Left lung (tissue), 10 donors: ENCODE data around the gene ZKSCAN1. TPM values are rescaled to one million over a fixed set of nuclear protein-coding genes. Genes with fewer than 3 reads are reported as not detected.

Experiments used
- ATAC-seq: fragments of 200-7000 bp; cut with Tn5 transposase; one replicate; pipeline ENCODE4 v1.9.1; 2020; ENCODE audit warnings: moderate library complexity
- DNase-seq, 4 donors: peaks; one replicate each; pipeline ENCODE4 v3.0.0-alpha.2; 2013 to 2020
- H3K27ac ChIP-seq, 2 donors: fragments of 200-600 bp; sonication (generic) in 1 of 2; one replicate each; pipeline versions ENCODE4 v1.5.0 to v1.8.0; 2020 to 2021
- H3K27me3 ChIP-seq, 2 donors: fragments of 200-600 bp; sonication (generic) in 1 of 2; one replicate each; pipeline versions ENCODE4 v1.5.0 to v1.8.0; 2020 to 2021
- H3K36me3 ChIP-seq, 2 donors: fragments of 200-600 bp; sonication (generic) in 1 of 2; one replicate each; pipeline versions ENCODE4 v1.5.0 to v1.8.0; 2020 to 2021
- H3K4me1 ChIP-seq, 2 donors: fragments of 200-600 bp; one replicate each; pipeline ENCODE4 v1.8.0; 2021
- H3K4me3 ChIP-seq, 2 donors: fragments of 200-600 bp; sonication (generic) in 1 of 2; one replicate each; pipeline versions ENCODE4 v1.5.0 to v1.8.0; 2020 to 2021; ENCODE audit warnings: mild to moderate bottlenecking in 1 of 2
- H3K9me3 ChIP-seq, 2 donors: fragments of 200-600 bp; sonication (generic) in 1 of 2; one replicate each; pipeline versions ENCODE4 v1.5.0 to v1.8.0; 2020 to 2021
- intact Hi-C, 2 donors: fragments of 100-400 bp; cut with DNase I; formaldehyde crosslinking; loops; one replicate each; pipeline versions ENCODE4 v1.11.2 to v1.14.2; 2022
- polyA plus RNA-seq, 6 donors: library from polyadenylated mRNA; unstranded; fragments of 120-200 nt; gene quantifications; one replicate each; pipeline ENCODE4 v1.2.1, GENCODE V29; 2013; ENCODE audit not compliant: insufficient read length in 6 of 6
- total RNA-seq, 2 donors: library from RNA; stranded (reverse); fragmentation: NEBNext Ultra II Directional; extraction: Animal tissue kit (Norgen Biotek cat#: 25700); gene quantifications; one replicate each; pipeline ENCODE4 v1.2.1, GENCODE V29; 2021
- TF ChIP-seq, protein P1 (sequence below), 2 donors: fragments of 200-600 bp; sonication (generic) in 1 of 2; IDR thresholded peaks; one replicate each; pipeline versions ENCODE4 v1.5.0 to v1.8.0; 2021; ENCODE audit warnings: antibody characterized with exemption in 2 of 2
- donor health status: DM: no; HTN: yes; CAD: no.
- donor health status: DM: no; HTN: no; CAD: no.

Gene ZKSCAN1
- total and polyA plus RNA-seq, 8 donors = 46.7 to 137 (median 87.7) TPM

DNA sequence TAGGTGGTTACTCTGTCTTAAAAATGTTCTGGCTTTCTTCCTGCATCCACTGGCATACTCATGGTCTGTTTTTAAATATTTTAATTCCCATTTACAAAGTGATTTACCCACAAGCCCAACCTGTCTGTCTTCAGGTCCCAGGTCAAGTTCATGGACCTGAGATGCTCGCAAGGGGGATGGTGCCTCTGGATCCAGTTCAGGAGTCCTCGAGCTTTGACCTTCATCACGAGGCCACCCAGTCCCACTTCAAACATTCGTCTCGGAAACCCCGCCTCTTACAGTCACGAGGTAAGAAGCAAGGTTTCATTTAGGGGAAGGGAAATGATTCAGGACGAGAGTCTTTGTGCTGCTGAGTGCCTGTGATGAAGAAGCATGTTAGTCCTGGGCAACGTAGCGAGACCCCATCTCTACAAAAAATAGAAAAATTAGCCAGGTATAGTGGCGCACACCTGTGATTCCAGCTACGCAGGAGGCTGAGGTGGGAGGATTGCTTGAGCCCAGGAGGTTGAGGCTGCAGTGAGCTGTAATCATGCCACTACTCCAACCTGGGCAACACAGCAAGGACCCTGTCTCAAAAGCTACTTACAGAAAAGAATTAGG, 8.7 kb downstream of the ZKSCAN1 start:
- Histone ChIP-seq H3K36me3 (peaks cover 4 to 66% of the 10 kb centered on the region in 2 donors), H3K27ac (no peak overlapping the region), H3K27me3 (no peaks in the 10 kb centered on the region), H3K4me1 (peaks cover 2 to 32% of the 10 kb centered on the region in 2 donors), H3K4me3 (no peak overlapping the region), H3K9me3 (no peaks in the 10 kb centered on the region)
- DNase-seq (no peak), ATAC-seq (no peak)
- intact Hi-C loops = no loop called here
- TF ChIP-seq, protein P1, sequence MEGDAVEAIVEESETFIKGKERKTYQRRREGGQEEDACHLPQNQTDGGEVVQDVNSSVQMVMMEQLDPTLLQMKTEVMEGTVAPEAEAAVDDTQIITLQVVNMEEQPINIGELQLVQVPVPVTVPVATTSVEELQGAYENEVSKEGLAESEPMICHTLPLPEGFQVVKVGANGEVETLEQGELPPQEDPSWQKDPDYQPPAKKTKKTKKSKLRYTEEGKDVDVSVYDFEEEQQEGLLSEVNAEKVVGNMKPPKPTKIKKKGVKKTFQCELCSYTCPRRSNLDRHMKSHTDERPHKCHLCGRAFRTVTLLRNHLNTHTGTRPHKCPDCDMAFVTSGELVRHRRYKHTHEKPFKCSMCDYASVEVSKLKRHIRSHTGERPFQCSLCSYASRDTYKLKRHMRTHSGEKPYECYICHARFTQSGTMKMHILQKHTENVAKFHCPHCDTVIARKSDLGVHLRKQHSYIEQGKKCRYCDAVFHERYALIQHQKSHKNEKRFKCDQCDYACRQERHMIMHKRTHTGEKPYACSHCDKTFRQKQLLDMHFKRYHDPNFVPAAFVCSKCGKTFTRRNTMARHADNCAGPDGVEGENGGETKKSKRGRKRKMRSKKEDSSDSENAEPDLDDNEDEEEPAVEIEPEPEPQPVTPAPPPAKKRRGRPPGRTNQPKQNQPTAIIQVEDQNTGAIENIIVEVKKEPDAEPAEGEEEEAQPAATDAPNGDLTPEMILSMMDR (IDR thresholded peaks at IDR 0.05) = no peak

DNA sequence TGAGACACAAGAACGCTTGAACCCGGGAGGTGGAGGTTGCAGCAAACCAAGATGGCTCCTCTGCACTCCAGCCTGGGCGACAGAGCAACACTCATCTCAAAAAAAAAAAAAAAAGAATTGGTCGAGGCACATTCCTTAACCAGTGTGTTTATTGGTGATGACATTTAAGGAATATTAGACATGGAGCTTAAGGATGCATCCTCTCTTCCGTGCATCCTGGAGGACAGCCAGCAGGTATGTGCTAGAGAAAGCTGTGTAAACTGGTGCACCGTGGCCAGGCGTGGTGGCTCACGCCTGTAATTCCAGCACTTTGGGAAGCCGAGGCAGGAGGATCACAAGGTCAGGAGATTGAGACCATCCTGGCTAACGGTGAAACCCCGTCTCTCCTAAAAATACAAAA, 11.8 kb downstream of the ZKSCAN1 start:
- Histone ChIP-seq H3K27me3 (no peaks in the 10 kb centered on the region), H3K9me3 (no peaks in the 10 kb centered on the region), H3K36me3 (peaks cover 4 to 92% of the 10 kb centered on the region in 2 donors), H3K4me1 (peaks cover 2 to 6% of the 10 kb centered on the region in 2 donors), H3K27ac (no peak overlapping the region), H3K4me3 (no peak overlapping the region)
- intact Hi-C loops = no loop called here
- ATAC-seq (no peak), DNase-seq (no peak)
- TF ChIP-seq, protein P1 (IDR thresholded peaks at IDR 0.05) = no peak

DNA sequence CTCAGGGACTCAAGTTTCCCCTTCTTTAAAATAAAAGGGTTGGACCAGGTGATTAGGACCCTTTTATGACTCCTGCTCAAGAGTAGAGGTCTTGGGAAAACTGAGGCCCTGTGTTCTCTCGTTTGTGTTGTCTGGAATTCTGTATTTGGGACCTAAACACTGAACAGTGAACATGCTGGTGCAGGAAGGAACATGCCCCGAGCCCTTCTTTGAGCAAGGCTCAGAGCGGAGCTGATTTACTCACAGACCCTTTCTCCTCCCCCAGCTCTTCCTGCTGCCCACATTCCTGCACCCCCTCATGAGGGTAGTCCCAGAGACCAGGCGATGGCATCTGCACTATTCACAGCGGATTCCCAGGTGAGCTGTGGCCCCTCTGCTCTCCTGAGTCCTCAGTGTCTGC, 14.2 kb downstream of the ZKSCAN1 start:
- H3K36me3 ChIP-seq = peaks cover 0 to 96% of the 10 kb centered on the region in 2 donors
- TF ChIP-seq, protein P1 (IDR thresholded peaks at IDR 0.05) = no peak
- H3K27ac ChIP-seq = no peak overlapping the region
- DNase-seq = no peak
- ATAC-seq = no peak
- no peak overlapping the region for H3K4me3 ChIP-seq
- intact Hi-C loops = no loop called here
- H3K4me1 ChIP-seq = no peaks in the 10 kb centered on the region
- H3K9me3 ChIP-seq = no peaks in the 10 kb centered on the region
- H3K27me3 ChIP-seq = no peaks in the 10 kb centered on the region

DNA sequence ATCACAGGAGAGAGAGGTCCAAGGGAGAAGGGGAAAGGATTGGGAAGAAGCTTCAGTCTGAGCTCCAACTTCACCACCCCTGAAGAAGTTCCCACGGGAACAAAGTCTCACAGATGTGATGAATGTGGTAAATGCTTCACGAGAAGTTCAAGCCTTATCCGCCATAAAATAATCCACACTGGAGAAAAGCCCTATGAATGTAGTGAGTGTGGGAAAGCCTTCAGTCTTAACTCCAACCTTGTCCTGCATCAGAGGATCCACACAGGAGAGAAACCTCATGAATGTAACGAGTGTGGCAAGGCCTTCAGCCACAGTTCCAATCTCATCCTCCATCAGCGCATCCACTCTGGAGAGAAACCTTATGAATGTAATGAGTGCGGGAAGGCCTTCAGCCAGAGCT, 18.1 kb downstream of the ZKSCAN1 start:
- Histone ChIP-seq H3K27me3 (no peaks in the 10 kb centered on the region), H3K9me3 (no peaks in the 10 kb centered on the region), H3K27ac (no peak overlapping the region), H3K4me1 (peaks cover 6 to 20% of the 10 kb centered on the region in 2 donors), H3K36me3 (peaks cover 0 to 80% of the 10 kb centered on the region in 2 donors), H3K4me3 (no peak overlapping the region)
- ATAC-seq (no peak), DNase-seq (no peak)
- TF ChIP-seq, protein P1 (IDR thresholded peaks at IDR 0.05) = no peak
- intact Hi-C loops = no loop called here

DNA sequence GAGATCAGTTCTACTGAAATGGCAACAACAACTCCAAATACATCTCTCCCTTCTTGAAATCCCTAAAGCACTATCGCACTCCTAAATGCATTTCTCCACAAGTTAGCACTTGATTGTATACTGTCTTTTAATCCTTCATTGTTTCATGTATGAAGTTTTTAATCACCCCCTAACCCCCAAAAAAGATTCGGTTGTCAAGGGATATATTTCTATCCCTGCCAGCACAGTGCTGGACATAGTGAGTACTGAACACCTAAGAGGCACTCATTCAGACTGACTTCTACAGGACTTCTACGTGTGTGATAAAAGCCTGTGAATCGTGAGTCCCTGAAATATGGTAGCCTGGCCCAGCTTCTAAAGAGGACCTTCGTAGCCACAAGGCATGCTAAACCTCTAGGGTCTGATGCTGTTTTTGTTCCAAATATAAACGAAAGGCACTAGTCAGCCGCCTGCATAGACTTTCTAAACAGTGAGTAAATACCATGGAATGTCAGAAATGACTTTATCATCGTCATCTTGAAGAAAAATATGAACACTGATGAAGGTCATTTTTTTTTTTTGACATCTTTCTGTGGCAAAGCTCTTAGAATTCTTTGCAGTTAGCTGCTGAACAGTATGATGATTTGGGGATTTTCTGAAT, 19.6 kb downstream of the ZKSCAN1 start:
- Histone ChIP-seq H3K4me1 (peaks cover 6 to 20% of the 10 kb centered on the region in 2 donors), H3K9me3 (no peaks in the 10 kb centered on the region), H3K4me3 (no peak overlapping the region), H3K36me3 (peaks cover 0 to 68% of the 10 kb centered on the region in 2 donors), H3K27ac (no peak overlapping the region), H3K27me3 (no peaks in the 10 kb centered on the region)
- DNase-seq (no peak), ATAC-seq (no peak)
- intact Hi-C loops = no loop called here
- TF ChIP-seq, protein P1 (IDR thresholded peaks at IDR 0.05) = no peak
